TTC549 (cell line): Measurements from ENCODE around the gene EPM2AIP1.
"Not testable (repeated sequence)": the region's sequence is repeated elsewhere in the genome, so short reads cannot be mapped to it uniquely, and the experiment has no call there.

Source experiments
- FAIRE-seq: peaks from 2 replicates; lab custom pipeline; 2012; peaks lifted over from hg19 to GRCh38; lab: Jason Lieb, UNC

Gene EPM2AIP1

DNA sequence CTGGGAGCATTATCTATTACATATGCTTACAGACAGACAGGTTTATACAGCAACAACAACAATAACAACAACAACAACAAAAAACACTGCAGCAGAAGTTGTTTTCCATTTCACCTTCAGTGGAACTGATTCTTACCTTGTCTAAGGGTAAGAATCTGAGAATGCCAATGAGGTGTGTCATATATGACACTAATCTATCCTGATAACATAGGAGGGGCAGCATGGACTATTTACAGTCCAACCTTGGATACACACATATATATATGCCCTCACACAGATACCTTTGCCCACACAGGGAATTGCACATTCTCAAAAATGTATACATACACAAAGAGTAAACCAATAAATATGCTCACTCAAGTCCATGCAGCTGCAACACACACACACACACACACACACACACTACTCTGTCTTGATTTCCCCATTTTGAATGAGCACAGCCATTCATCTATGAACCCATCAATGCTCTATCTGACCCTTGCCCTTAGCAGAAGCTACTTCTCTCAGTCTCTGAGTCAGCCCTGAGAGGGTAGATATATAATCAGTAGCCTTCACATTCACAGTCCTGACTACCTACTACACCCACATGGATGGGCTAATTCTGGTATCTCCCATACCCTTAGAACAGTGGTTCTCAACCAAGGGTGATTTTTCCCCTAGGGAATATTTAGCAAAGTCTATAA is 38.3 kb downstream of the EPM2AIP1 start:
- no peak for FAIRE-seq

DNA sequence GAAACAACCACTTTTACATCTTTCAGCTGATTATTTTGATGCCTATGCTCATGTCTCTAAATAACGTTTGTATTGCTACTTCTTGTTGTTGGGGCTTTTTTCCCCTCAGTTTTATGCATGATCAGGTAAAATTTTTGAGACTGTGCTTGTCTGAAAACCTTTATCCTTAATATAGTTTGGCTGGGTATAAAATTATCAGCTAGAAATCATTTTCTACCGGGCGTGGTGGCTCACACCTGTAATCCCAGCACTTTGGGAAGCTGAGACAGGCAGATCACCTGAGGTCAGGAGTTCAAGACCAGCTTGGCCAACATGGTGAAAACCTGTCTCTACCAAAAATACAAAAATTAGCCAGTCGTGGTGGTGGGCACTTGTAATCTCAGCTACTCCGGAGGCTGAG is 45.1 kb downstream of the EPM2AIP1 start:
- not testable (repeated sequence) for FAIRE-seq

DNA sequence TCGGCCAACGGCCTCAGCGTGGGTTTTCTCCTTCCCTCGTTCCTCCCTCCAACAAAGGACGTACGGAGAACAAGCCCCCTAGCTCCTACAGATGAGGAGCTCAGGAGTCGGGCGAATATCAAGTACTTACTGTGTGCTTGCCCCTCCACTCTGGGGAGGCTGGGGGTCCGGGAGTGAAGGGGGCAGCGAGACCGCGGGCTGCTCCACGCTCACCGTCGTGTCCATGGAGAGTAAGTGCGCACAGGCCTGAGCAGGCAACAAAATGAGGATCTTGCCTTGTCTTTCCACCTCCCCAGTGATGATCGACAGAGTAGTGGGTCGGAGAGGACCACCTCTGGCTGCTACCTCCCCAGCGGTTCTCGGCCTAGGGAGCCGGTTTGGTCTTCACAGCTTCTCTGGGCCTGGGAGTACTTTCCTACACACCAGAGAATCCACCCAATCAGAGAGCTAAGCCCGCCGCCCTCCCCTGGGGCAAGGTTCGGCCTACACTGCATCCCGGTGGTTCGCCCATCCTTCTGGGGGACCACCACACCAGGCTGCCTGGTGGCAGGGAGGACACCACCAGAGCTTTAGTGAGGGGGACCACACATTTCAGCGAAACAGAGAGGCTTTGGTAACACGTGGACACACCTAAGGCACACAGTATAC is 47.5 kb downstream of the EPM2AIP1 start:
- no peak for FAIRE-seq

DNA sequence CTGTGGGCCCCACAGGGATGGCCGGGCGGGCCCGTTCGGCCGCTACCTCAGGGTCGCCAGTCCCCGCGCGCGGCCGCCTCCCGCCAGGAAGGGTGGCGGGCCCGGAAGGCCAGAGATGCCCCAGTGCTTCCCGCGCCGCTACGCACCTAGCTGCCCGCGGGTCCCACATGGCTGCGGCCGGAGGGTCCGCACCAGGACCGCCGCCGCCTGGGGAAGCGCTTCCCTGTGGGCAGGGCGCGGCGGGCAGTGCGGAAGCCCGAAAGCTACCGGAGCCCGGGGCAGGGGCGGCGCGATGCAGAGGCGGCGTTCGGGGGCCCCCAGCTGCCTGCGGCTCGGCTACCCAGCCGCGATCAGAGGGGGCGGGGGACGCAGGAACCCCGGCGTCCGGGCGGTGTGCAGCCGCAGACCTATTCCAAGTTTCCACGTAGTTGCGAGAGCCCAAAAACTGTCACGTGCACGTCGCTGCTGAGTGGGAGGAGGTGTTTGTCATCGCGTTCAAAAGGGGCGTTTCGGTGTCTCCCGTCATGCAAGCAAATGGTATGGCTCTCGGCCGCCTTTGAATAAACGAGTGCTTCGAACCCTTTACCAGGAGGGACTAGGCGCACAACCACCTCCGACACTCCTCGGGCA is 48.2 kb downstream of the EPM2AIP1 start, which contains the start of gene TRANK1:
Gene TRANK1 (minus strand): TSS at position 414 of the 630 bp plus-strand sequence. CDS start 245 bp downstream, at position 169.
- no peak for FAIRE-seq

DNA sequence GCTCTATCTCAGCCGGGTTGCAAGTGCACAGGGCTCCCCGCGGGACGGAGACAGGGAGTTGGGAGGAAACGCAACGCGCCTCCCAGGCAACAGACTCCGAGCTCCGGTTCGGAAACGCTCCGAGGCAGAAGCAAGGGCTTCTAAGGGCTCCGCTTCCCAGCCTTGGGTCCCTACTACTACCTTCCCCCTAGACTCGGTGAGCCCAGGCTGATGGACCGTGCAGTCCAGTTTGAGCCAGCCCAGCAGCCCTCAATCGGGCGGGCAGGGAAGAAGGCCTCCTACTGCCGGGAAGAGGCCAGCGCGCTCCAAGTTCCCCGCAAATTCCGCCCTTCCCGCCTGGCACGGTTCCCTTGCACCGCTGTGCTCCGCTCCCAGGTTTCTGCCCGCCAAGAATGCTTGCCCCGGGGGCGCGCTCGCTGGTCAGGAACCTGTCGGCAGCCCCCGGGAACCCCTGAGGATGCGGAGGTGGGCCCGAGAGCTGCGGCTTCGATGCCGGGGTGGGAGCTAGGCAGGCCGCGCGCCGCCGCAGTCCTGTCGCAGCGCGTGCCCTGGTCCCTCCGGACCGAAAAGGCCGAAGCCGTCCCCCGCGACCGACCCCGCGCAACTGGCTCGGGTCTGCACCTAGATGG is 48.8 kb downstream of the EPM2AIP1 start:
- no peak for FAIRE-seq

DNA sequence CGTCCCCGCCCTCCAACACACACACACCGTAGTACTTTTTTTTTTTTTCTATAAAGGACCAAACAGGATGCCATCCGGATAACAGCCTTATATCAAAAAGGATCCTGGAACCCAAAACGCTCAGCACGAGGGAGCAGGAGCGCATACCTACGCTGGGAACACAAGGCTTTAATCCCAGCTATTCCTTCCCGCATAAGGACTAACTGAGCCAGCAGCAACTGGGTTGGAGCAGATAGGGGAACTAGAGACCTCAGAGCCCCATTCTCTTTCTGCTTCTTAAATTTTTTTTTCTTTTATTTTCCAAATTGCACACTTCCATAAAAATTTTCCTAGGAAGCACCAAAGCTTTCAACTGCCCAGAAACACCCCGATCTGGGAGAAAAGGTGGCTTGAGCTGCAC is 49.3 kb downstream of the EPM2AIP1 start:
- FAIRE-seq: no peak

DNA sequence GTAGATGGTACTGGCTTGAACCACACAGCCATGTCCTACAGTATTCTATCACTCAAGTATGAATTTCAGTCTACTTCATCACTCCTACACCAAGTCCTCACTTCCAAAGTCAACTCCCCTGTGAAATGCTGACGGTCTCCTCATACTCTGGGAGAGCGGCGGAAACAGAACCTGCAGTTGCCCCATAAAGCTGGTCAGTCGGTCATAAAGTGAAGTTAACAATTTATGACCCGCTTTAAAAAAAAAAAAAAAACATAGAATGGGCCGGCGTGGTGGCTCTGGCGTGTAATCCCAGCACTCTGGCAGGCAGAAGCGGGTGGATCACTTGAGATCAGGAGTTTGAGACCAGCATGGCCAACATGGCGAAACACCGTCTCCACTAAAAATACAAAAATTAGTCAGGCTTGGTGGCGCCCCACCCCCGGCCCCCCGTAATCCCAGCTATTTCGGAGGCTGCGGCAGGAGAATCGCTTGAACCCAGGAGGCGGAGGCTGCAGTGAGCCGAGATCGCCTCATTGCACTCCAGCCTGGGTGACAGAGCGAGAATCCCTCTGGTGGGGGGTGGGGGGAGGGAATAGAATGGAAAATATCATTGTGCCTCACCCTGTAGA is 50.2 kb downstream of the EPM2AIP1 start:
- no peak for FAIRE-seq

DNA sequence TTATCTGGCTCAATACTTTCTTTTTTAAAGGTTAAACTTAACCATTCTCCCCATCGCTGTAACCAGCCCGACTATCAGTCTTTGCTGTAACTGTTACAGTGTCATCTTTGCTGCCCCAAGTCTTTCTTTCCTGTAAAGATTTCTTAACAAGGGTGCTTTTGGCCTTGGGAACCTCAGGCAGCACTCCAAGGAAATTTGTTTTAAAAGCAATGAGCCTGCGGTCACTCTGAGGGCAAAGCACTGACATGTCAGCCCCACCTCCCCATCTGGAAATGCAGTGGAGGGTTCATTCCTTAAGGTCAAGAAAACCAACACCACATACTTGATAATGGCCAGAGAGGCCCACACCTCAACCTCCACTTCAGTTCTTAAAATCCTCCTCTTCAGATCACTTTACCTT is 51.3 kb downstream of the EPM2AIP1 start:
- FAIRE-seq: no peak

DNA sequence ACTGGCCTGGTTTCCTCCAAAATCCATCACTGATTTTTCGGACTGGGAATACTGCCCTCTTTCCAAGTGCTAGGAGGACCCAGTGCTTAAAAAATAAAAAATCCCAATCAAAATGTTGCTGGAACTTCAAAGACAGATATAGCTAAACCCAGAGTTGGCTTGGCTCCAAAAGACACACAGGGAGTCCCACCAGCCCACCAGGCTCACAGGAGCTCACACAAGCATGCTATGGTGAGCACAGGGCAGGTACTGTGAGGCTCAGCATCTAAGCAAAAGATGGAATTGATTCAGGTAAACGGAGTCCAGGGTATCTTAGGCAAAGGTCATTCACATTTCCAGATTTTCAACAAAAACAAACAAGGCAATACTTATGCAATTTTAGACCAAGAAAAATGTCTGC is 51.8 kb downstream of the EPM2AIP1 start:
- no peak for FAIRE-seq

DNA sequence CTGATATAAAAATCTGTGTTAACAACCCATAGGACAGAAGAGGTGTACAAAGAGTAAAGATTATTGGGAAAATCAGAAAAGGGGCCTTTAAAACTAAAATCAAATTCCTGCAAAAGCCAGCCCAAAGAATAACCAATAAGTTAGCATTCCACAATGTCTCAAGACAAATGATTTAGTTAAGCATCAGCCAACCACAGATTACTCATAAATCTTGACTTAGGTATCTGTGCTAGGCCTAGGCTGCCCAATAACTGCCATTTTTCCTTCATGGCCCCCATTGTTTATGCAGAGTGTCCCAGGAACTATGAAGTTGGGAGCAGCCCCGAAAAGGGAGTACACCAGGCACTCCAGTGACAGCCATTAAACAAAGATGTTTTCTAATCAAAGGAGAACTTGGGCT is 55.4 kb downstream of the EPM2AIP1 start:
- FAIRE-seq: no peak
